Vagina (tissue), 2 donors: ENCODE results near the gene MGMT. TPM values are rescaled to one million over a fixed set of nuclear protein-coding genes. Genes with fewer than 3 reads are reported as not detected.

ENCODE experiments used
- DNase-seq, 2 donors: peaks; one replicate each; pipeline ENCODE4 v3.0.0-alpha.2; 2017; ENCODE audit errors: extremely low spot score in 2 of 2
- H3K27ac ChIP-seq: fragments of 200-600 bp; sonication (generic); one replicate; pipeline ENCODE4 v1.5.1; 2019
- H3K27me3 ChIP-seq: fragments of 200-600 bp; sonication (generic); one replicate; pipeline ENCODE4 v1.5.1; 2019
- H3K36me3 ChIP-seq, 2 donors: fragments of 200-600 bp; sonication (generic); one replicate each; pipeline ENCODE4 v1.5.1; 2017 to 2019
- H3K4me1 ChIP-seq: fragments of 200-600 bp; sonication (generic); one replicate; pipeline ENCODE4 v1.5.1; 2019
- H3K4me3 ChIP-seq, 2 donors: fragments of 200-600 bp; sonication (generic); 1 replicate in 1 of 2; 2 replicates in 1 of 2; pipeline ENCODE4 v1.5.1; 2016 to 2019
- H3K9me3 ChIP-seq: fragments of 200-600 bp; sonication (generic); one replicate; pipeline ENCODE4 v1.5.1; 2019
- CTCF ChIP-seq, 3 experiments: fragments of 450-650 bp in 2 of 3; fragments of 200-600 bp in 1 of 3; sonication (generic) in 1 of 3; IDR thresholded peaks; one replicate each; pipeline ENCODE4 v1.5.1; 2017 to 2019; ENCODE audit warnings: antibody characterized with exemption in 3 of 3, mild to moderate bottlenecking in 2 of 3, moderate library complexity in 2 of 3
- POLR2A ChIP-seq, 2 donors: fragments of 450-650 bp; IDR thresholded peaks; one replicate each; pipeline ENCODE4 v1.6.1; 2017; ENCODE audit warnings: antibody characterized with exemption in 2 of 2, mild to moderate bottlenecking in 2 of 2, moderate library complexity in 2 of 2
- POLR2AphosphoS5 ChIP-seq, 2 donors: sonication (generic); formaldehyde crosslinking; IDR thresholded peaks; one replicate each; pipeline ENCODE4 v1.9.0; 2017; ENCODE audit warnings: antibody characterized with exemption in 2 of 2, mild to moderate bottlenecking in 2 of 2, low read depth in 1 of 2; ENCODE audit not compliant: insufficient read depth in 1 of 2
- intact Hi-C: fragments of 100-400 bp; cut with DNase I; formaldehyde crosslinking; loops from one replicate; pipeline ENCODE4 v1.15.1; 2023
- total RNA-seq: library from RNA; depleted of rRNA; stranded (reverse); fragments of >200 nt; gene quantifications from one replicate; pipeline ENCODE4 v1.2.3, GENCODE V29; 2016

The MGMT gene
- total RNA-seq, 1 donor from 2014 or later = 16.0 TPM

GRCh38 chr10:129744134-129745111 is 277.4 kb downstream of the MGMT start:
- no peaks in the 10 kb centered on the region for H3K27me3 ChIP-seq
- DNase-seq = peak; percentile 76 to 90
- peaks cover 3% of the 10 kb centered on the region for H3K9me3 ChIP-seq
- TF ChIP-seq POLR2A (IDR thresholded peaks at IDR 0.05) = no peak
- no peak for TF ChIP-seq POLR2AphosphoS5 (IDR thresholded peaks at IDR 0.05; ENCODE audit: insufficient read depth in 1 of 2, low read depth in 1 of 2)
- no peak for TF ChIP-seq CTCF (IDR thresholded peaks at IDR 0.05)
- H3K27ac ChIP-seq = no peak overlapping the region
- H3K36me3 ChIP-seq = no peaks in the 10 kb centered on the region
- no peak overlapping the region for H3K4me3 ChIP-seq
- H3K4me1 ChIP-seq = no peaks in the 10 kb centered on the region
- intact Hi-C loops = no loop called here

GRCh38 chr10:129745186-129745750 is 278.2 kb downstream of the MGMT start:
- Histone ChIP-seq H3K36me3 (no peaks in the 10 kb centered on the region), H3K4me3 (no peak overlapping the region), H3K9me3 (peaks cover 6% of the 10 kb centered on the region), H3K27ac (no peak overlapping the region), H3K27me3 (no peaks in the 10 kb centered on the region), H3K4me1 (no peaks in the 10 kb centered on the region)
- peak; percentile 27 to 89 for DNase-seq
- TF ChIP-seq CTCF (IDR thresholded peaks at IDR 0.05) (no peak), POLR2A (IDR thresholded peaks at IDR 0.05) (no peak), POLR2AphosphoS5 (IDR thresholded peaks at IDR 0.05; ENCODE audit: insufficient read depth in 1 of 2, low read depth in 1 of 2) (no peak)
- intact Hi-C loops = no loop called here

- intact Hi-C loops = no loop called here
- H3K4me3 ChIP-seq = no peak overlapping the region
- DNase-seq = peak; percentile 49 to 64
Observed at GRCh38 chr10:129754211-129755050, 287.4 kb downstream of the MGMT start.

GRCh38 chr10:129755158-129755591 is 288.1 kb downstream of the MGMT start:
- Histone ChIP-seq H3K27ac (no peak overlapping the region), H3K4me3 (no peak overlapping the region), H3K27me3 (no peaks in the 10 kb centered on the region), H3K4me1 (peaks cover 16% of the 10 kb centered on the region), H3K9me3 (no peaks in the 10 kb centered on the region), H3K36me3 (peaks cover 0 to 6% of the 10 kb centered on the region in 2 donors)
- peak; percentile 37 to 70 for DNase-seq
- intact Hi-C loops = no loop called here
- TF ChIP-seq POLR2AphosphoS5 (IDR thresholded peaks at IDR 0.05; ENCODE audit: insufficient read depth in 1 of 2, low read depth in 1 of 2) = no peak
- no peak for TF ChIP-seq POLR2A (IDR thresholded peaks at IDR 0.05)
- no peak for TF ChIP-seq CTCF (IDR thresholded peaks at IDR 0.05)

More at GRCh38 chr10:129754211-129755050, 287.4 kb downstream of the MGMT start:
- H3K9me3 ChIP-seq = peaks cover 3% of the 10 kb centered on the region
- H3K36me3 ChIP-seq = no peaks in the 10 kb centered on the region
- H3K27me3 ChIP-seq = no peaks in the 10 kb centered on the region
- H3K27ac ChIP-seq = no peak overlapping the region
- TF ChIP-seq POLR2A (IDR thresholded peaks at IDR 0.05) = no peak
- no peak for TF ChIP-seq POLR2AphosphoS5 (IDR thresholded peaks at IDR 0.05; ENCODE audit: insufficient read depth in 1 of 2, low read depth in 1 of 2)
- no peak for TF ChIP-seq CTCF (IDR thresholded peaks at IDR 0.05)
- peaks cover 16% of the 10 kb centered on the region for H3K4me1 ChIP-seq
